Measurements from ENCODE around the gene RYR2. TPM values are rescaled to one million over a fixed set of nuclear protein-coding genes. Genes with fewer than 3 reads are reported as not detected.

The RYR2 gene
- total and polyA plus RNA-seq, 8 donors: 0.25 to 33.5 (median 2.5) TPM

DNA sequence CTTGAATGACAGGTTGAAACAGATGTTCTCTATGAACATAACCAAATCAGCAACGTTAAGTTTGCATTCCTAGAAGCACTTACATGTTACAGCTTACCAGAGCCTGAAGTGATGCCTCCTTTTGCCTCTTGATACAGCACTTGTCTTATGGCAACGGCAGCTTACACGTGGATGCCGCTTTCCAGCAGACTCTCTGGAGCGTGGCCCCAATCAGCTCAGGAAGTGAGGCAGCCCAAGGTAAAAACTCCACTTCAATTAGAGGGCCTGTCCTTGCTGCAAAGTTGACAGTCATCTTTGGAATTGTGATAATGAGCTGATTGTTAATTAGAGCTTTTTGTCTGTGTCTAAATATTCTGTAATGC is 345.1 kb downstream of the RYR2 start:
- Histone ChIP-seq H3K36me3 (no peaks in the 10 kb centered on the region), H3K27ac (no peak overlapping the region), H3K4me3 (no peak overlapping the region), H3K4me1 (peaks cover 0 to 6% (median 0%) of the 10 kb centered on the region in 4 donors), H3K9me3 (no peaks in the 10 kb centered on the region), H3K27me3 (no peaks in the 10 kb centered on the region)
- WGBS, 5 donors: 87 to 92% (median 88%) methylated on average over 4 to 5 of the region's 5 CpGs
- intact Hi-C loops (cut with DNase I; ENCODE audit: low total_unique reads): no loop called here
- DNase-seq: no peak
- TF ChIP-seq EP300 (IDR thresholded peaks at IDR 0.05): no peak
- TF ChIP-seq, protein P1, sequence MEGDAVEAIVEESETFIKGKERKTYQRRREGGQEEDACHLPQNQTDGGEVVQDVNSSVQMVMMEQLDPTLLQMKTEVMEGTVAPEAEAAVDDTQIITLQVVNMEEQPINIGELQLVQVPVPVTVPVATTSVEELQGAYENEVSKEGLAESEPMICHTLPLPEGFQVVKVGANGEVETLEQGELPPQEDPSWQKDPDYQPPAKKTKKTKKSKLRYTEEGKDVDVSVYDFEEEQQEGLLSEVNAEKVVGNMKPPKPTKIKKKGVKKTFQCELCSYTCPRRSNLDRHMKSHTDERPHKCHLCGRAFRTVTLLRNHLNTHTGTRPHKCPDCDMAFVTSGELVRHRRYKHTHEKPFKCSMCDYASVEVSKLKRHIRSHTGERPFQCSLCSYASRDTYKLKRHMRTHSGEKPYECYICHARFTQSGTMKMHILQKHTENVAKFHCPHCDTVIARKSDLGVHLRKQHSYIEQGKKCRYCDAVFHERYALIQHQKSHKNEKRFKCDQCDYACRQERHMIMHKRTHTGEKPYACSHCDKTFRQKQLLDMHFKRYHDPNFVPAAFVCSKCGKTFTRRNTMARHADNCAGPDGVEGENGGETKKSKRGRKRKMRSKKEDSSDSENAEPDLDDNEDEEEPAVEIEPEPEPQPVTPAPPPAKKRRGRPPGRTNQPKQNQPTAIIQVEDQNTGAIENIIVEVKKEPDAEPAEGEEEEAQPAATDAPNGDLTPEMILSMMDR (IDR thresholded peaks at IDR 0.05): no peak

DNA sequence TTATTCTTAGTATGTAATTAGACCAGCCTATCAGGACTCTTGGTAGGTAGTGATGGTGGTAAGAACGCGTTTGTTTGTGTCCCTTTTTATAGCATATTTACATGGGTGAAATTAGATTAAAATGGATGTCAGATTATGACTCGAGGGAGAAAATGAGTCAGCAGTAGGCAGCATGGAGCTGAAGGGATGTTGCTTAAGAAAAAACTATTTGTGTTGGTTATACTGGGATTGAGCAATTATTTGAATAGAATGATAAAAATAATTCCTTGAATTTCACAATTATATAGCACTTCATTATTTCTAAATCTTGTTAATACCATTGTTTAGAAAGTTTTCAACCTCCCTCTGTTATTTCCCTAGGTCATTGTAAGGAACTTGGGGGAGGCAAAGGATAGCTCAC is 348.8 kb downstream of the RYR2 start:
- no peaks in the 10 kb centered on the region for H3K27me3 ChIP-seq
- no peaks in the 10 kb centered on the region for H3K36me3 ChIP-seq
- WGBS, 5 donors: 11 to 43% (median 28%) methylated on average over 3 of the region's 3 CpGs
- intact Hi-C loops (cut with DNase I; ENCODE audit: low total_unique reads): no loop called here
- no peak for TF ChIP-seq POLR2A (IDR thresholded peaks at IDR 0.05)
- no peaks in the 10 kb centered on the region for H3K4me1 ChIP-seq
- DNase-seq: no peak
- no peak overlapping the region for H3K27ac ChIP-seq
- H3K9me3 ChIP-seq: no peaks in the 10 kb centered on the region
- no peak overlapping the region for H3K4me3 ChIP-seq

DNA sequence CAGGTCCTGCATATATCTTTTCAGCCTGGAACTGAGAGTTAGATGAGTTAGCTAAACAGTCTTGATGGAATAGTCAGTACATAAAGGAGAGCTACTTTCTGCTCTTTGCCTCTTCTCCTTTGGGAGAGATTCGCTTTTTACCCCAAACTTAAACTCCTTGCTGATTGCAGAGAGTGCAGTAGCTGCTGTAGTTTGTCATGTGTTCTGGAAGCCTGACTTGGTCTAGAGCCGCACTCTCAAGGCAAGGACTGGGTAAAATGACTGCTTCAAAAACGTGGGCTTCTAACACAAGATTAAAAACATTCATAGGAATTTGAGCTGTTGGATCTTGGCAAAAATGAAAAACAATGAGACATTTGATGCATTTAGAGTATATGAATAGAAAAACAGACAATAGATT is 351.6 kb downstream of the RYR2 start:
- Histone ChIP-seq H3K4me3 (no peak overlapping the region), H3K9me3 (peaks cover 0 to 3% (median under 1%) of the 10 kb centered on the region in 4 donors), H3K27me3 (no peaks in the 10 kb centered on the region), H3K4me1 (no peaks in the 10 kb centered on the region), H3K27ac (no peak overlapping the region), H3K36me3 (no peaks in the 10 kb centered on the region)
- 43 to 63% (median 52%) methylated on average over 3 of the region's 3 CpGs for WGBS, 5 donors
- DNase-seq: no peak
- TF ChIP-seq EP300 (IDR thresholded peaks at IDR 0.05): no peak
- TF ChIP-seq POLR2A (IDR thresholded peaks at IDR 0.05): no peak
- TF ChIP-seq POLR2AphosphoS5 (IDR thresholded peaks at IDR 0.05): no peak
- TF ChIP-seq, protein P1 (IDR thresholded peaks at IDR 0.05): no peak
- intact Hi-C loops (cut with DNase I; ENCODE audit: low total_unique reads): no loop called here

DNA sequence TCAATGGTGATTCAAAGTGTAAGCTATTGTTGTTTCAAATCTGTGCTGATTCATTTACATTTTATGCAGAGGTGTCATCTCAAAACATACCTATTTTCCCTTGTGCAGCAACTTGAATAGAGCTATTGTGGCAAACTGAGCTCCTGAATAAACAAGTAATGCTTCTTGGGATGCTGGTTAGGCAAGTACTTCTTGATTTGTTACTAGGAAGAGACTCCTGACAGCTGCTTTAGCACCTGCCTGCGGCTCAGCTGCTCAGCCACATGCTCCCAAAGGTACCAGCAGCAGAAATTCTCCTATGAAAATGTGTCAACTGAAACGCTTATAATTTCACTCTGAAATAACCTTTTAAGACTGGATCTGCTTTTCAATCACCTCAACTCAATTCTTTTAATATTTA is 352.3 kb downstream of the RYR2 start:
- WGBS, 5 donors: 59 to 80% (median 66%) methylated on average over 2 of the region's 2 CpGs
- H3K4me3 ChIP-seq: no peak overlapping the region
- intact Hi-C loops (cut with DNase I; ENCODE audit: low total_unique reads): no loop called here

DNA sequence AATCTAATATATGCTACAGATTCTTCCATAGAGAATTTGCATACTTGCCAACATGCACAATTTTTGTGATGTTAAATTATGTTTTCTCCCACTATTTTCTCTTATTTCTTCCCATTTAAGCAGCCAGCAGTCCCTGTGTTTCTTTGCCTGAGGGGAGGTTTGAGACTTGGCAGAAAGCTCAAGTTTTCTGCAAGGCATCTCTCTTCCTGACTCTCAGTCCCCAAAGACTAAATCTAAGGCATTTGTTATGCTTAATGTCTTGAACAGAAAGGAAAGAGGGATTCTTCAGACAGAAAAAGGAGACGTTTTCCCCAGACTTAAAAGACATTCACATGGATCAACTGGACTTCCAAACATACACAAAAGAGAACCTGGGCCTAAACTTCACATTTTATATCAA is 354.4 kb downstream of the RYR2 start:
- TF ChIP-seq POLR2AphosphoS5 (IDR thresholded peaks at IDR 0.05): no peak
- TF ChIP-seq, protein P1 (IDR thresholded peaks at IDR 0.05): no peak
- no peak for TF ChIP-seq EP300 (IDR thresholded peaks at IDR 0.05)
- no peak for TF ChIP-seq POLR2A (IDR thresholded peaks at IDR 0.05)

More for the DNA sequence above, 352.3 kb downstream of the RYR2 start:
- Histone ChIP-seq H3K27ac (no peak overlapping the region), H3K4me1 (no peaks in the 10 kb centered on the region), H3K27me3 (no peaks in the 10 kb centered on the region), H3K9me3 (peaks cover 0 to 9% (median 4%) of the 10 kb centered on the region in 4 donors), H3K36me3 (no peaks in the 10 kb centered on the region)
- no peak for DNase-seq
- TF ChIP-seq EP300 (IDR thresholded peaks at IDR 0.05): no peak
- TF ChIP-seq POLR2A (IDR thresholded peaks at IDR 0.05): no peak
- TF ChIP-seq POLR2AphosphoS5 (IDR thresholded peaks at IDR 0.05): no peak
- TF ChIP-seq, protein P1 (IDR thresholded peaks at IDR 0.05): no peak

More for the DNA sequence above, 354.4 kb downstream of the RYR2 start:
- no peak overlapping the region for H3K27ac ChIP-seq
- H3K36me3 ChIP-seq: no peaks in the 10 kb centered on the region
- 9 to 34% (median 22%) methylated on average over 1 of the region's 1 CpG for WGBS, 5 donors
- H3K27me3 ChIP-seq: no peaks in the 10 kb centered on the region
- no peak overlapping the region for H3K4me3 ChIP-seq
- DNase-seq: peak in 1 of 2 donors; percentile 56
- H3K4me1 ChIP-seq: no peaks in the 10 kb centered on the region
- H3K9me3 ChIP-seq: peaks cover 0 to 20% (median 7%) of the 10 kb centered on the region in 4 donors
- intact Hi-C loops (cut with DNase I; ENCODE audit: low total_unique reads): no loop called here
